ENCODE results near the gene SMG9. TPM values are rescaled to one million over a fixed set of nuclear protein-coding genes. Genes with fewer than 3 reads are reported as not detected.
A peak's percentile ranks its signal among the peaks of the same experiment; 100 is the strongest.

SMG9 gene
- total RNA-seq, 2 experiments from 2014 or later, result 48.9 to 53.1 TPM

DNA sequence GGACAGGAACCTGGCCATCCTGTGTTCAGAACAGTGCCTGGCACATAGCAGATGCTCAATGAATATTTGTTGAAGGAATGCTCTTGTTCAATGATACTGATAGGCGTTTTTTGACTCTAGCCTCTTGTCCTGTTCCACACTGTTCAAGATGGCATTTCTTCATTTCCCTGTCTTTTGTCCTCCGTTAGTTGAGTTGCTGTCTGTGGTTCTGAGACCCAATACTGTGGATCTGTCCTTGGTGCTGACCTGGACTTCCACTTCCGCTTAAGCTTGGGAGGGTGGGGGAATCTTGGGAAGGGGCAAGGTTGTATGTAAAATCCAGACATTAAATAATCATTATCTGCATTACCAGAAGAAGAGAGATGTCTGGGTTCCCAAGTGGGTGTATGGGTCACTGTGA lies 34.3 kb upstream of the SMG9 start:
- intact Hi-C loops (cut with micrococcal nuclease), result loop anchor here (10.0 kb wide), 1 partner anchor 114 kb away; the partner anchor contains the start of gene PLAUR
- Mint-ChIP-seq H3K4me3 (no peak overlapping the region), H3K27ac (no peak overlapping the region), H3K27me3 (peaks cover 8% of the 10 kb centered on the region), H3K36me3 (ENCODE audit: low read depth) (no peaks in the 10 kb centered on the region), H3K4me1 (ENCODE audit: low read depth) (peaks cover 12% of the 10 kb centered on the region), H3K9me3 (no peaks in the 10 kb centered on the region)
- ATAC-seq (no peak), DNase-seq (no peak)
- TF ChIP-seq, protein P1, sequence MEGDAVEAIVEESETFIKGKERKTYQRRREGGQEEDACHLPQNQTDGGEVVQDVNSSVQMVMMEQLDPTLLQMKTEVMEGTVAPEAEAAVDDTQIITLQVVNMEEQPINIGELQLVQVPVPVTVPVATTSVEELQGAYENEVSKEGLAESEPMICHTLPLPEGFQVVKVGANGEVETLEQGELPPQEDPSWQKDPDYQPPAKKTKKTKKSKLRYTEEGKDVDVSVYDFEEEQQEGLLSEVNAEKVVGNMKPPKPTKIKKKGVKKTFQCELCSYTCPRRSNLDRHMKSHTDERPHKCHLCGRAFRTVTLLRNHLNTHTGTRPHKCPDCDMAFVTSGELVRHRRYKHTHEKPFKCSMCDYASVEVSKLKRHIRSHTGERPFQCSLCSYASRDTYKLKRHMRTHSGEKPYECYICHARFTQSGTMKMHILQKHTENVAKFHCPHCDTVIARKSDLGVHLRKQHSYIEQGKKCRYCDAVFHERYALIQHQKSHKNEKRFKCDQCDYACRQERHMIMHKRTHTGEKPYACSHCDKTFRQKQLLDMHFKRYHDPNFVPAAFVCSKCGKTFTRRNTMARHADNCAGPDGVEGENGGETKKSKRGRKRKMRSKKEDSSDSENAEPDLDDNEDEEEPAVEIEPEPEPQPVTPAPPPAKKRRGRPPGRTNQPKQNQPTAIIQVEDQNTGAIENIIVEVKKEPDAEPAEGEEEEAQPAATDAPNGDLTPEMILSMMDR (IDR thresholded peaks at IDR 0.05), result no peak
- CTCF ChIA-PET, result no interaction called here
- POLR2A ChIA-PET, result interaction anchor here (1.1 kb wide), 1 partner anchor 22 kb away, joined by 5 read pairs; no protein-coding TSS in a partner anchor

DNA sequence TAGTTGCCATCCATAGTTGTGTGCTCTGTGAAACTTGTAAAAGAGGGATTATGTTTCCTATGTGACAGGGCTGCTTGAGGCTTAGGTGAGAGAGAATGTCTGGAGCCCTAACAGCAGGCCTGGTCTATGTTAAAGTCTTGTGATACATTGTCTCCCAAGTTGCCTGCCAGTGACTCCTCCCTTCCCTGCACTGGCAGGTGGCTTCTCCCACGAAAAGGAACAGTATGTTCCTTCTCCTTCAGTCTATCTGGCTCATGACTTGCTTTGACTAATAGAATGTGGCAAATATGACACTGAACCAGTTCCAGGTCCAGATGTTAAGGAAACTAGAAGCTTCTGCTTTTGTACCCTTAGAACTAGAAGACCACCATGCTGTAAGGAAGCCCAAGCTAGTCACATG lies 31.9 kb upstream of the SMG9 start:
- no peak overlapping the region for H3K4me3 Mint-ChIP-seq
- no peaks in the 10 kb centered on the region for H3K36me3 Mint-ChIP-seq (ENCODE audit: low read depth)
- ChIA-PET CTCF (interaction anchor here (0.9 to 2.5 kb wide), 5 partner anchors 23 to 192 kb away, joined by 3 to 13 read pairs (median 4); no protein-coding TSS in a partner anchor), POLR2A (no interaction called here)
- peaks cover 2% of the 10 kb centered on the region for H3K9me3 Mint-ChIP-seq
- TF ChIP-seq, protein P1 (IDR thresholded peaks at IDR 0.05), result no peak
- H3K27me3 Mint-ChIP-seq, result peaks cover 9% of the 10 kb centered on the region
- DNase-seq, result no peak
- intact Hi-C loops (cut with micrococcal nuclease), result loop anchor here (10.0 kb wide), 1 partner anchor 112 kb away; the partner anchor contains the start of gene PLAUR
- peaks cover 31% of the 10 kb centered on the region for H3K4me1 Mint-ChIP-seq (ENCODE audit: low read depth)
- H3K27ac Mint-ChIP-seq, result no peak overlapping the region
- no peak for ATAC-seq

DNA sequence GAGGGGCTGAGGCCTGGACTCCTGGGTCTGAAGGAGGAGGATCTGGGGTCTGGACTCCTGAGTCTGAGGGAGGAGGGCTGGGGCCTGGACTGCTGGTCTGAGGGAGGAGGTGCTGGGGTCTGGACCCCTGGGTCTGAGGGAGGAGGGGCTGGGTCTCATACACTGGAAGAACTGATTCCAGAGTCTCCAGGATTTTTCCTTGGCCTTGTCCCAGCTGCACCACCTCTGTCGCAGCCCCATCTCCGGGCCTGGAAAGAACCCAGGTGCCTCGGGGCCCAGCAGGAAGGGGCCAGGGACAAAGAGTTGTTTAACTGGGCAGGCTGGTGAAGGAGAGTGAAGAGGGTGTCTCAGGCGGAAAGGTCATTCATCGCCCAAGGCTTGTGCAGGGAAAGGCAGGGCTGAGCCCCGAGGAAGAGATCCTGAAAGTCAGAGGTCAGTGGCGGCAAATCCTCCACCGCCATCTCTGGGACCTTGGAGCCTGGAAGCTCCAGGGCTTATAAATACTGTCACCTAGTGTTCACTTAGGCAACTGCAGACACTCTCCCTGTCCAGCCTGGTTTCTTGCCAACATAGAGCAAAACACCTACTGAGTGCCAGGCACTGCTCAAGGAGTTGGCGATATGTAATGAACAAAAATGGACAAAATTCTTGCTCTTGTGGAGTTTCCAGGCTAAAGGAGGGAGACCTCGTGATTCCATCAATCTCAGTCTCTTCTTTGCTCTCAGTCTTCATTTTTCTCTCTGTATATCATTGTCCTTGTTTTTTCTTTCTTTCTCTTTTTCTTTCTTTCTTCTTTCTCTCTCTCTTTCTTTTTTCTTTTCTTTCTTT lies 30.4 kb upstream of the SMG9 start:
- H3K27me3 Mint-ChIP-seq, result peaks cover 6% of the 10 kb centered on the region
- H3K4me3 Mint-ChIP-seq, result peak overlapping the region; percentile 67
- H3K36me3 Mint-ChIP-seq (ENCODE audit: low read depth), result no peaks in the 10 kb centered on the region
- DNase-seq, result peak; percentile 71
- TF ChIP-seq, protein P1 (IDR thresholded peaks at IDR 0.05), result peak; percentile 95
- peak overlapping the region; percentile 94 for H3K27ac Mint-ChIP-seq
- ChIA-PET POLR2A (interaction anchor here (0.9 to 1.3 kb wide), 7 partner anchors 9 to 42 kb away, joined by 3 to 5 read pairs (median 4); partner anchors contain the start of gene SMG9), CTCF (interaction anchor here (0.6 to 2.1 kb wide), 14 partner anchors 9 to 266 kb away, joined by 3 to 26 read pairs (median 4); partner anchors contain the start of genes PLAUR and SMG9)
- H3K4me1 Mint-ChIP-seq (ENCODE audit: low read depth), result peaks cover 39% of the 10 kb centered on the region
- peaks cover 2% of the 10 kb centered on the region for H3K9me3 Mint-ChIP-seq
- intact Hi-C loops (cut with micrococcal nuclease), result loop anchor here (1.0 to 10.0 kb wide), 2 partner anchors 40 to 110 kb away; partner anchors contain the start of gene PLAUR
- ATAC-seq, result peak; percentile 23

DNA sequence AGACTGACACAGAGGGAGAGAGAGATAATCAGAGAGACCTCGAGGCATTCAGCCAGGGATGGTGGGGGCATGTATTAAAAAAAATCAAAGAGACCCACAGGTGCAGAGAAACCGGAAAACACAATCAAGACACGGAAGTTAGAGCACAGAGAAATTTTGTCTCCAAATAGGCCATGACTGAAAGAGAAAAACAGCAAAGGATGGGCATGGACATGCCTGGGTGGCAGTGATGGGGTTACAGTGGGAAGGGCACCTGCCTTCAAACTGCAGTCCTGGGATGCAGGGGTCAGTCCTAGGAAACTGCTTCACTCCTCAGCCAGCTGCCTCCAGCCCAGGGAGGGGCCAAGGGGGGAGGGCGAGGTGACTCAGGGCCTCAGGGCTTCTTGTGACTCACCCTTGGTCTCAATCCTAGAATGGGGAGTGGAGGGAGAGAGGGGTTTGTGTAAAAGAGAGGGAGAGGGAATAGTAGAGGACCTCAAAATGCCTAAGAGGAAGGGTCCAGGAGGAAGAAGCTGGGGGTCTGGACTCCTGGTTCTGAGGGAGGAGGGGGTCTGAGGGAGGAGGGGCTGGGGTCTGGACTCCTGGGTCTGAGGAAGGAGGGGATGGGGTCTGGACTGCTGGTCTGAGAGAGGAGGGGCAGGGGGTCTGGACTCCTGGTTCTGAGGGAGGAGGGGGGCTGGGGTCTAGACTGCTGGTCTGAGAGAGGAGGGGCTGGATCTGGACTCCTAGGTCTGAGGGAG lies 29.6 kb upstream of the SMG9 start:
- peak overlapping the region; percentile 67 for H3K4me3 Mint-ChIP-seq
- DNase-seq, result peak; percentile 86
- peaks cover 3% of the 10 kb centered on the region for H3K27me3 Mint-ChIP-seq
- peaks cover 2% of the 10 kb centered on the region for H3K9me3 Mint-ChIP-seq
- TF ChIP-seq, protein P1 (IDR thresholded peaks at IDR 0.05), result no peak
- ChIA-PET POLR2A (interaction anchor here (0.9 to 1.3 kb wide), 7 partner anchors 8 to 41 kb away, joined by 3 to 5 read pairs (median 4); partner anchors contain the start of gene SMG9), CTCF (interaction anchor here (0.6 to 2.1 kb wide), 14 partner anchors 8 to 265 kb away, joined by 3 to 26 read pairs (median 4); partner anchors contain the start of genes PLAUR and SMG9)
- peaks cover 41% of the 10 kb centered on the region for H3K4me1 Mint-ChIP-seq (ENCODE audit: low read depth)
- intact Hi-C loops (cut with micrococcal nuclease), result loop anchor here (10.0 kb wide), 1 partner anchor 110 kb away; the partner anchor contains the start of gene PLAUR
- H3K27ac Mint-ChIP-seq, result peak overlapping the region; percentile 94
- peak; percentile 37 for ATAC-seq
- peaks cover 4% of the 10 kb centered on the region for H3K36me3 Mint-ChIP-seq (ENCODE audit: low read depth)

Data from activated CD8-positive, alpha-beta T cell treated with anti-CD3 and anti-CD28 coated beads for 36 hours (primary cell).